ENCODE results near the gene ALOX15.
"Not testable (repeated sequence)": the region's sequence is repeated elsewhere in the genome, so short reads cannot be mapped to it uniquely, and the experiment has no call there.

ALOX15 gene, protein sequence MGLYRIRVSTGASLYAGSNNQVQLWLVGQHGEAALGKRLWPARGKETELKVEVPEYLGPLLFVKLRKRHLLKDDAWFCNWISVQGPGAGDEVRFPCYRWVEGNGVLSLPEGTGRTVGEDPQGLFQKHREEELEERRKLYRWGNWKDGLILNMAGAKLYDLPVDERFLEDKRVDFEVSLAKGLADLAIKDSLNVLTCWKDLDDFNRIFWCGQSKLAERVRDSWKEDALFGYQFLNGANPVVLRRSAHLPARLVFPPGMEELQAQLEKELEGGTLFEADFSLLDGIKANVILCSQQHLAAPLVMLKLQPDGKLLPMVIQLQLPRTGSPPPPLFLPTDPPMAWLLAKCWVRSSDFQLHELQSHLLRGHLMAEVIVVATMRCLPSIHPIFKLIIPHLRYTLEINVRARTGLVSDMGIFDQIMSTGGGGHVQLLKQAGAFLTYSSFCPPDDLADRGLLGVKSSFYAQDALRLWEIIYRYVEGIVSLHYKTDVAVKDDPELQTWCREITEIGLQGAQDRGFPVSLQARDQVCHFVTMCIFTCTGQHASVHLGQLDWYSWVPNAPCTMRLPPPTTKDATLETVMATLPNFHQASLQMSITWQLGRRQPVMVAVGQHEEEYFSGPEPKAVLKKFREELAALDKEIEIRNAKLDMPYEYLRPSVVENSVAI

DNA sequence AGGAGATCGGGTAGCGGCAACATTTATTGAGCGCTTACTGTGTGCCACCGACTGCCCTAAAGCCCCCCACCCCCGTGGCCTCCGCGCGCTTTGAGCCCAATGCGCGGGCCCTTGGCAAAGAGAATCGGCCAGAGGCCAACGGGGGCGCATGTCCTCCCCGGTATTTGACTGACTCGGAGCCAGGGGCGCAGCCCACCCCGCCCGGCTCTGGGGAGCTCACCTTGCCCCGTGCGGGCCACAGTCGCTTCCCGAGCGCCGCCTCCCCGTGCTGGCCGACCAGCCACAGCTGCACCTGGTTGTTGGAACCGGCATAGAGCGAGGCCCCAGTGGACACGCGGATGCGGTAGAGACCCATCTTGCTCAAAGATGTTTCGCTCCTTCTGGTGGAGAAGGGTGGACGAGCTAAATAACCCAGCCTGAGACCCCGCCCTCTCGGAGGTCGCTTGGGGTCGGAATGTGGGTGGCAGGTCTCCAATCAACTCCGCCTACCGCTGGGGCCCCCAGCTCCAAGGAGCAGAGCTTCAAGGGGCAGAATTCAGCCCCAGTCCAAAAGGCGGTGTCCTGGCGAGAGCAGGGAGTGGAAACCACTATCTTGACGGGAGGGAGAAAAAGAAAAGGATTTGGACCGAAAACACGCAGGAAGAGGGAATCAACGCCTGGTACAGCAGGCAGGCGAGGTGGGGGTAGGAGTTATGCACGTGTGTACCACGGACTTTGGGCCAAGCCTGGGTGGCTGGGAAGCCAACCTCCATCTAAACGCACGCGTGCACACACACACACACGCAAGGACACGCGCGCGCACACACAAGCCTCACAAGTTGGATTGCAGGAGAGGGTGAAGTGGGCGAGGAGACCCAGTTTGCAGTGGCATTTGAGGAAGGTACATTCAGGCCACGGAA lies at the start of gene ALOX15:
Gene ALOX15, minus strand, starts transcription at position 382 of the 899 bp plus-strand sequence. Its CDS starts 27 bp downstream, at position 355.
- DNase-seq: no peak

DNA sequence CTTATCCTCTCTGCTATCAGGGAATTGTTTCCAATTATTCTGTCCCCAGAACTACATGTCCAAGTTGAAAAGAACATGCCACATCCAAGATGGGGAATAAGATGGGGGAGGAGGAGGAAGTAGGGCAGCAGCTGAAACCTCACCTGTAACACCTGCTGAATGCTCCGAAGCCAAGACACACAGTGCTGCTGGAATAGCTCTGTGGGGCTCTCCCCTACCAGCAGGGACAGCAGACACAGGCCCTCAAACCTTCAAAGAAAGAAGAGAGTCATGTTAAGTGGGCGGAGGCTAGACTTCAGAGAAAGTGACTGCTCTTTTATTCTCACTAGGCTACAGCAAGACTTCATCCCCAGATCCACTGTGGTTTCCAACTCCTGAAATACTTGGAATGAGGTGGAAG lies 49.3 kb upstream of the ALOX15 start:
- DNase-seq: no peak

DNA sequence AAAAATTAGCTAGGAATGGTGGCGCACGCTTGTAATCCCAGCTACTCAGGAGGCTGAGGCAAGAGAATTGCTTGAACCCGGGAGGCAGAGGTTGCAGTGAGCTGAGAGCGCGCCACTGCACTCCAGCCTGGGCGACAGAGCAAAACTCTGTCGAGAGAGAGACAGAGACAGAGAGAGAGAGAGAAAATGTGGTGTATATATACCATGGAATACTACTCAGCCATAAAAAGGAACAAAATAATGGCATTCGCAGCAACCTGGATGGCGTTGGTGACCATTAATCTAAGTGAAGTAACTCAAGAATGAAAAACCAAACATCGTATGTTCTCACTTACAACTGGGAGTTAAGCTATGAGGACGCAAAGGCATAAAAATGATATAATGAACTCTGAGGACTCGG lies 48.4 kb upstream of the ALOX15 start:
- DNase-seq: not testable (repeated sequence)

DNA sequence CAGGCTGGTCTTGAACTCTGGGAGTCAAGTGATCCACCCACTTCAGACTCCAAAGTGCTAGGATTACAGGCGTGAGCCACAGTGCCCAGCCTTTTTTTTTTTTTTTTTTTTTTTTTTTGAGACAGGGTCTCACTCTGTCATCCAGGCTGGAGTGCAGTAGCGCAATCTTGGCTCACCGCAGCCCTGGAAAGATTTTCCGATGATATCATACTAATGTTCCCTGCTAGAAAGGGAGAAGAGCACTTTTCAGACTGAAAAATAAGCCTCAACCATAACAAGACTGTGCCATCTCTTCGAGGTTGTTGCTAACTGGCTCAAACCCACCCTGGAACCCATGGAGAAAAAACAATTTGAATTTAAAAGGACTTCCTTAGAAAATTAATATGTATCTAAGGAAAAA lies 42.3 kb upstream of the ALOX15 start:
- DNase-seq: not testable (repeated sequence)

DNA sequence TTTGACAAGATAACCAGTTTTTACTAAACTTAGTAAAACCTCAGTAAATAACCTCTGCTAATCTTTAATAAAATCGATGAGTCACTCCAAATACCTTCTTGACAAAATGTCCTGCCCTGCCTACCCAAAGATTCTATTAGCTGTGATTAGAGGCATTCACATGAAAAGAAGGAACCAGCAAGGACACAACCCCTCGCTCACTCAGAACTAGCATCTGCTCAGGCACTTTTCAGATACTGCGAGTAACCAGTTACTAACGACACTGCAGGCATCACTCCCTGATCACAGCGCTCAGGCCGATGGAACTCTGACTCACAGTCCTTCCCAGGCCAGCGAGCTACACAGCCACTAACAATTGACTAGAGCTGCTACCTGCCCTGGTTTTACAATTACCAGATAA lies 38.2 kb upstream of the ALOX15 start:
- no peak for DNase-seq

DNA sequence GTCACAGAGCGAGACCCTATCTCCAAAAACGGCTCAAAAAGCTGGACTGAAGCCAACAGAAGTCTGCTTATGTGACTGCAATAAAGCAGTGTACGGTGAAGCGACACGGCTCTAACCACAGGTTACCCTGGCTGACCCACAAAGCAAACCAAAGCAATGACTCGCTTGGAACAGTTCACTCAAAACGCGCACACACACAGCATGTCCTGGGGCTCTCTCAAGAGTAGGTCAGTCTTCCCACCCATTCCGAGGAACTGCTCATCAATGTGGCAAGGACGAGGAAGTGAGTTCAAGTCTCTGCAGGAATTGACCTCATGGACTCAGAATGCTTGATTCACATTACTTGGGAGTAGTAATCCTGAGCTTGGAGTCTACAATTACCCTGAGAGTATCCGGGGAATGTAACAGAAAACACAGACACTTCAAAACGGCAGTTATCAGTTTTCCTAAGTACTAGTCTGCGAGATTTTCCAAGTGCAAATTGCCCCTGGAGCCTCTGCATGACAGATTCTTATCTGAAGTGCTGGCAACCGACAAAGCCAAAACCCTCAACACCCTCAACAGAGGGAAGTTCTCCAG lies 37.1 kb upstream of the ALOX15 start:
- DNase-seq: no peak

DNA sequence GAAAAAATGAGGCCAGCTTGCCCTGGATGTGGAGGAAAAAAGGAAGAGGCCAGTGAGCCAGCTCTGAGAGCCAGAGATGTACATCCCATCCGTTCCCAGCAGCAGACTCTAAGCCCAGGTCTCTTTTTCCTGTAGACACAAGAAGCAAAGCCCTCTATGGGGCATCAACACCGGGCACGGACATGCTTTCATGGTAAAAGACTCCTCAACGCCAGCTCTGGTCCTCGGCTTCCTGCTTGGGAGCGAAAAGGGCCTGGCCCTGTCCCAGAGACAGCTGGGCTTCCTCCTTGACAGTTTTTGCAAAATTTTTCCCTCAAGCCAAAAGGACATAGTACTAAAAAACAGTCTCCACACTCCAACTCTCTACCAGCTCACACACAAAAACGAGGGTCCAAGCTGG lies 35.3 kb upstream of the ALOX15 start:
- no peak for DNase-seq

DNA sequence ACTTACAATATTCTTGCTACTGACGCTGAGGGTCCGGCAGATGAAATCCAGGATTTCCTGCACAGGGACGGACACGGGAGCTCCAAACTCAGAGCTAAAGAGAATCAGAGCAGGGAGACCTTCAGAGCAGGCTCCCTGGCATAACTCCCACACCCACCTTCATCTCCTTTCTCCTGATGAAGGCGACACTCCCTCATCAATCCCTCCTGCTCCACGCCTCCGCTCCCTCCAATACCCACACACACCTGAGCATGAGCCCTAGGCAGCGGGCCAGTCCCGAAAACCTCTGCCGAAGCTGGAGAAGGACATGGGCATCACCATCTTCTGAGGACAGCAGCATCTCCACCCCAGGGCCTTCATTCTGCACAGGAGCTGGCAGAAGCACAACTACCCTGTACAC lies 34.3 kb upstream of the ALOX15 start:
- DNase-seq: no peak

DNA sequence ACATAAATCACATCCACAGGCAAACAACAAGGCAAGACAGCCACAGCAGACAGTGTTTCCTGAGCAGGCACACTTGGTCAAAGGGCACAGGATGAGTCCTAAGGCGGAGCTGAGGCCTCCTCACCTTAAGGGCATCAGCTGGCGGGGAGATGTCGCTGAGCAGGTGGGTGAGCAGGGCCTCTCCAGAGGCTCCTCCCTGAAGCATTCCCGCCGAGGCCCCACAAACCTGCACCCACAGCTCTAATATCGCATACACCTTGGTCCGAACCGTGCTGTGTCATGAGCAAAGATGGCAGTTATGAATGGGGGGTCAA lies 33.2 kb upstream of the ALOX15 start:
- no peak for DNase-seq

DNA sequence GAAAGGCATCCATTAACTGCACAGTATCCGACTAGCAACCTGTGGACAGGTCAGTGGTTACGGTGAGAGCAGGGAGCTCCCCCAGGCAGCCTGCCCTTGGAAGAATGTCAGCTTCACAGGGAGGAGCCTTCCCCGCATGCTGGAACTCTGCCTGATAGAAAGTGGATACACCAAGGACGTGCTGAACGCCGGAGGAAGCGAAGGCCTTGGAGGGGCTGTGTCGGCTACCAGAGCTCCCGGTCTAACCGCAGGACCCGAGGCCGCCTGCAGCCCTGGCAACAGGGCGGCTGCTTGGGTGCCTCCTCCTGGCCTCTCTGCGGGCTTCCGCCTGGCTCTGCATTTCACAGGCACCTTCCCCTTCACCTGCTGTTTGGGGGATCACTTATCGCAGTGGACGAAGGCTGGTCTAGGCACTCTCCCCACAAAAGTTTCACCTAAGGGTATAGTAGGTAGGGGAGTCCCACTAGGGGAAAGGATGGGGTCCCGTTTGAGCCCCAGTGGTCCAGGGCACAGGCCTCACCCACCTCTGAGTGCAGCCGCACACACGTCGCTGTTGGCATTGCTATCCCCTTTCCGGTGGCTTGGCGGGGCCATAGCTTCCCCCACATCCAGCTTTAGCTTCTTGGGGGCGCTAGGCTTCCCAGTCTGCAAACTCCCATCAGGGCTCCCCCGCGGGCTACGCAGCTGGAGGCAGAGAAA lies 32.7 kb upstream of the ALOX15 start:
- DNase-seq: no peak

DNA sequence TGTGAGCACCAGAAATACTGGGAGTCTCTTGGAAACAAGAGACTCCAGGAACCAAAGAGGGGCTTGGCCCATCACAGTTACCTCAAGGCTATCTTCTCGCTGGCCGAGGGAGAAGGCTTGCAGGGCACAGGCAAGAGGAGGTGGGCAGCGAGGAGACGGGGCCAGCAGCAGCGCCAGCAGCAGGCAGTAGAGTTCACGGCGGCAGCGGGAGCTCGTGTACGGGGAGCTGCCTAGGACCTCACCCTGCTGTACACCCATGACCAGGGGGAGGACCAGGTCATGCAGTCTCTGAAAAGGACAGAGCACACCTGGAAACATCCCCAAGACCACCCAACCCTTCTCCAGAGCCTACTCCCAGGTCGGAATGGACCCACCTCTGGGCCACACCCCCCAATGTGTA lies 31.7 kb upstream of the ALOX15 start:
- DNase-seq: no peak

DNA sequence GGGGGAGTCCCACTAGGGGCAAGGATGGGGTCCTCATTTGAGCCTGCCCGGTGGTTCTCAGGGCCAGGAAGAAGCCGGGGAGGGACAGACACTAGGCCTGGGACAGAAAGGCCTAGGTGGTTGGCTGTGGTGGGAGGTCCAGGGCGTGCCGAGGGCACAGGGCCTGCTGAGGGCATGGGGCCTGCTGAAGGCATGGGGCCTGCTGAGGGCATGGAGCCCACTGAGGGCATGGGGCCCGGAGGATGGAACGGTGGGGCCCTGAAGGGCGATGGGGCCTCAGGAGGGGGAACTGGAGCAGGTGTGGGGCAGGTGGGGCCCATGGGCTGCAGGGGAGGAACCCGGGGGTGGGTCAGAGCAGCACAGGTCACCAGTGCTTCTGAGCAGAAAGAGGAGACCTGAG lies 31.3 kb upstream of the ALOX15 start:
- DNase-seq: no peak

DNA sequence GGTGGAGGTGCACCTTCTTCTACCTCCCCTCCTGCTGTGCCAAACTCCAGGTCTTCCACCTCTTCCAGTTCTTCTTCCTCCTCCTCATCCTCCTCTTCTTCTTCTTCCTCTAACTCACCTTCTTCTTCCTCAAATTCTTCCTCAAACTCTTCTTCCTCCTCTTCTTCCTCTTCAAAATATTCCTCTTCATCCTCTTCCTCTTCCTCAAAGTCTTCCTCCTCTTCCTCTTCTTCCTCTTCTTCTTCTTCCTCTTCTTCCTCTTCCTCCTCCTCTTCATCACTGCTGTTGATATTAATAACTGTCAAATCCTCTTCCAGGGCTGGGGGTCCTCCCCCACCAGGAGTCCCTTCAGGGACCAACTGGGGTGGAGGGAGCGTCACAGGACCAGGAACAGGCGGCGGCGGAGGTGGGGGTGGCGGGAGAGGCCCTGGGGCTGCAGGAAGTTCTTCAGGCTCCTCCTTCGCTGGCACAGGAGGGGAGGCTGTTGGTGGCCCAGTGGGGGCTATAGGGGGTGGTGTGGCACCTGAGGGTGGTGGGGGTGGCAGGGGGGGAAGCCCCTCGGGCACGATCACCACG lies 30.7 kb upstream of the ALOX15 start:
- DNase-seq: no peak

DNA sequence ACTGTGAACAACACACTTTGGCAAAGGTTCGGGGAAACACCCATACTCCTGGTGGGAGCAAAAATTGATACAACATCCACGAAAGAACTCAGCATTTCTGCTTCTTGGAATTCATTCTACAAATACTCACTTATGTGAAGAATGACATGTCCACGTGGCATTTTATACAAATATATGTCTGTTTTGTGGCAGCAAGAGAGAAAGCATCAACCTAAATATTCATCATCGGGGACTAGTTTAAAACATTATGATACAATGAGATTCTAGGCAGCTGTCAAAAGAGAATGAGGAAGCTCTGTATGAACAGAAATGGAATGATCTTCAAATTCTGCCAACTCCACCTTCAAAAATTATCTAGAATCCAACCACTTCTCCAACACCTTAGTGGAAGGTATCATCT lies 25.7 kb upstream of the ALOX15 start:
- no peak for DNase-seq

DNA sequence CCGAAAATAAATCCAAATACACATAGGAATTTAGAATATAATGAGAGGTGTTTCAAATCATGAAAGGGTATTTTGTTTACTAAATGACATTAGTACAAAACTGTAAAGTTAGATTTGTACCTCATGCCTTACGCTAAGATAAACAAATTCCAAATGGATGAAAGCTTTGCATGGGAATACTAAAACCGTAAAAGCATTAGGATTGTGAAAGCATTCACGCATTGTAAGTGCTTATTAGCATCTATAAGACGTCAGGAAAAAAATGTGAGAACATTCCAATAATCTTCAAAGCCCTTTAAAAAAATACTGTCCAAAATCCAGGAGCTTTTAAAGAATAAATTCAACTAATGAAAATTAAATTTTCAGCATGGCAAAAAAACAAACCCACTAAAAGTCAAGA lies 24.8 kb upstream of the ALOX15 start:
- no peak for DNase-seq

DNA sequence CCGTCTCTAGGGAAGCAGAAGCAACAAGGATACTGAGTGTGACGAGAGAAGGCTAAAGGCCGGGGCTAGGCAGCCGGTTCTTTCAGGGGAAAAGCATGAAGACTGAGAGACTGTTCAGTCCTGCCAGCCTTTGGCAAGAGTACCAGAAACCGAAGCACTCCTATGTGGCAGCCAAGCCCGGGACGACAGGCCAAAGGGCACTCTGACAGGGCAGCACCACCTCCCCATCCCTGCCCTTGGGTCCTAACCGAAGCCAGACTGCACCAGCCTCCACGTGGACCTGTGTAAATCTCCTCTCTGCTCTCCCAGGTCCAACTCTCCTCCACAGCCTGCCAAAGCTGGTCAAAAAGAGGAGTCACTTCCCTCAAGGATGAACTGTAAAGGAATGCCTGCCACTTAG lies 23.5 kb upstream of the ALOX15 start:
- DNase-seq: no peak

DNA sequence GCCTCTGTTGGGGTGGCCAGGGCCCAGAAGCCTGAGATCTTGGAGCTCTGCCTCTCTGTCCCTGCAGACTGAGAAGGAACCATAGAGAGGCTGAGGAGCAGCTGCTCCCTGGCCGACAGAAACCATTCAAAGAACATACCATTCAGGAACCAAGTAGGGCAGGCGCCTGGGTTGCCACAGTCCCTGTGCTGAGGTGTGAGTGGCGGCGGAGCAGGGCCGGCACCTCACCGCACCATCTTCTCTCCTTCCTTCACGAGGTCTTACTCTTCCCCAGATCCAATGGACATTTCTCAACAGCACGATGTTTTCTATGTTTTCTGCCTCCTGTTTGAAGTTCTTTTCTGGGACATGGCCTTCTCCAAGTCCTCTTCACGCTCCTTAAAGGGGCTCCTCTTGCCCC lies 22.8 kb upstream of the ALOX15 start:
- no peak for DNase-seq

DNA sequence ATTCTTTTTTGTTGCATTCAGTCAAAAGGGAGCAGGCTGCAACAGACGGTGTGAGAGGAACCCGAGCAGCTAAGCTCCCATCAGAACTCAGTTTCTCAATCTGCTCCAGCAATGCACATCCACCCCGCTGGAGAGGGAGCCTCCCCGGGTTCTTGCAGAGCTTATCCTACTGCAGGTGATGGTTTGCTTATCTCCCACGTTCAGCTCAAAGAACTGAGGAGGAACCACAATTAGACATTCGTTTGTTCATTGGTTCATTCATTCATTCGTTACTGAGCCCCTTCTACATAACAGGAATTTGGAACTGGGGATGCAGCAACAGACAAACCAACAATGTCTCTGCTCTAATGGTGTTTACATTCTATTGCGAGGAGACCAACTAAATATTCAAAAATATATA lies 22.2 kb upstream of the ALOX15 start:
- no peak for DNase-seq

DNA sequence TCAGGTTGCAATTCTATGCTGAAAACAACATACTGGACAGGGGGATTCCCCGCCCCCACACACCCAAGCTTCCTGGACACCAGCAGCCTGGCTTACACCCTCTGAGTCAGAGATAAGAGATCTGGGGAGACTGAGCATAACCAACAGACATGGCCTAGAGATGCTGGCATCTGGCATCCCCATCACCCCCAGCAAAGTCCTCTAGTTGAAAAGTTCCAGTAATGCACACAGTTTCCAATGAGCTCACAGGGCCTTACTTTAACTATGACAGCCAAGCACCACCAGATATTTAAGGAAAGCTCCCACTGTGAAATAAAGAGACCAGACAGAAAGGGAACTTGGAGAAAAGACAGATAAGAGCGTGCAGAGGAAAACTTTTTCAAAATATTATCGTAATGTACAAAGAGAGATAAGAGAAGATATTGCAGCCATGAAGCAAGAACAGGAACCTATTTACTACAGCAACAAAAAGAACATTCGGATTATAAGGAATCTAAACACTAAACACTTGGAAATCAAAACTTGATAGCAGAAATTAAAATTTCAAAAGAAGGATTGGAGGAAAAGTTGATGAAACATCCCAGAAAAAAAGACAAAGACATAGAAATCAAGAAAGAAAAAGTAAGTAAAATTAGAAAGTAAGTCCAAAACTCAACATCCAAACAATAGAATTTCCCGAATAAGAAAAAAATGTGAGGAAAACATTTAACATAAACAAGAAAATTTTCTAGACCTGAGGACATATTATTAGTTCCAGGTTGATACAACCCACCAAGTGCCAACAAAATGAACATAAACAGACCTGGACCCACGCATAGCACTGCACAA lies 17.2 kb upstream of the ALOX15 start:
- no peak for DNase-seq

DNA sequence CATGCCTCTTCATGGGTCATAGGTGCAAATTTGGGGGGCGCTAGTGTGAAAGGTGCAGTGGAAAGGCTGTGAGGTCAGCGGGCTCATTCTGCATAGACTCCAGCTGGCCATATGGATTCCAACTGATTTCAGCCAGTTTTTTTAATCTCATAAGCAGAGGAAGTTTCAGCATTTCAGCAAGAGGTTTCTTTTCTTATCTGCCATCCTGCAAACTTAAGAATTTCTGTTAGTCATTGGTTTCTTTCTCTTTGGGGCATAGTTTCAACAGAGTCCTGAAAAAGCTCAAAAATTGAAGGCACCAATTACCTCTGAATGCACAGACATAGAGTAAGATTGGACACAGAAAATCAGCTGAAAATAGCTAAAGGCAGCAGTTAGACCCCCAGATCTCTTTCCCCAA lies 16.2 kb upstream of the ALOX15 start:
- DNase-seq: no peak

DNA sequence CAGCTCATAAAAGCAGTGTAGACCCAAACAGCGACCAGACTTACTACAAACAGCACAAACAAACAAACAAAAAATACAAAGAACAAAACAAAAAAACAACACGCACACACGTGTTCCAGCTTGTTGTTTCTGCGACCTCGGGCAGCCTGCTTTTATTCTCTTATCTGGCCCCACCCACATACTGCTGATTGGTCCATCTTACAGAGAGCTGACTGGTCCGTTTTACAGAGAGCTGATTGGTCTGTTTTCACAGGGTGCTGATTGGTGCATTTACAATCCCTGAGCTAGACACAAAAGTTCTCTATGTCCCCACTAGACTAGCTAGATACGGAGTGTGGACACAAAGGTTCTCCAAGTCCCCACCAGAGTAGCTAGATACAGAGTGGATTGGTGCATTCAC lies 14.5 kb upstream of the ALOX15 start:
- not testable (repeated sequence) for DNase-seq
